Measurements from ENCODE around the gene CFHR4. TPM values are rescaled to one million over a fixed set of nuclear protein-coding genes. Genes with fewer than 3 reads are reported as not detected.

The CFHR4 gene
- total and polyA plus RNA-seq, 2 of the 13 experiments (the other 11 are each of a cell fraction or from before 2014, with no cell fraction given): not detected

DNA sequence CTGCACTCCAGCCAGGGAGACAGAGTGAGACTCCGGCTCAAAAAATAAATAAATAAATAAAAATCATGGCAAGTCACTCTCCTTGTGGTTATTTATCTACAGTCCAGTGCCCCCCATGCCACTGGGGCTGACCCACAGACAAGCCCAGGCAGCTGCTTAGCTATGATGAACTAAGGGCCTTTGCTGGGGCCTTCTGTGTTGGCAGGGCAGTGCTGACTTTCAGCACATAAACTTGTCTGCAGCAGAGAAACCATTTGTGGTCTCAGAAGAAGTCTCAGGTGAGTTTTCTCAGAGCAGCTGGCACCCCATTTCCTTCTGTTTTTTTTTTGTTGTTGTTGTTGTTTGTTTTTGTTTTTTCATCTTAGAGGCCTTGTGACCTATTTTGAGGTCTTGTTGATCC lies 20.9 kb upstream of the CFHR4 start:
- Histone ChIP-seq H3K4me3 (replicated peaks in 1 of 3; ENCODE audit: insufficient read depth in 1 of 3, low read depth in 2 of 3, low read length in 3 of 3) (no peak overlapping the region), H3K4me1 (ENCODE audit: insufficient read depth, low read length) (no peaks in the 10 kb centered on the region), H3K9ac (ENCODE audit: insufficient read depth, low read depth, low read length) (no peak overlapping the region), H3K36me3 (replicated peaks in 1 of 2; ENCODE audit: control insufficient read depth in 1 of 2, insufficient read depth in 2 of 2, low read length in 2 of 2) (no peaks in the 10 kb centered on the region), H2AFZ (ENCODE audit: low read length) (no peak overlapping the region), H4K20me1 (ENCODE audit: insufficient read depth, low read length) (no peaks in the 10 kb centered on the region), H3K27me3 (ENCODE audit: control insufficient read depth in 1 of 2, insufficient read depth in 2 of 2, low read length in 2 of 2) (no peaks in the 10 kb centered on the region), H3K79me2 (ENCODE audit: insufficient read depth, low read length) (no peaks in the 10 kb centered on the region), H3K27ac (ENCODE audit: extremely low read length, insufficient read depth, low read length) (no peak overlapping the region), H3K9me3 (ENCODE audit: low read length) (peaks cover 7% of the 10 kb centered on the region), H3K4me2 (ENCODE audit: low read depth, low read length) (no peak overlapping the region)
- CTCF ChIA-PET (ENCODE audit: low intra/inter-chr PET ratio, low total read pairs): no interaction called here
- ATAC-seq (no peak), FAIRE-seq (no peak), DNase-seq (ENCODE audit: low spot score) (no peak)
- intact Hi-C loops (cut with micrococcal nuclease; ENCODE audit: unreplicated experiment): no loop called here
- POLR2A ChIA-PET: no interaction called here
- BruUV-seq (replicated peaks): no TSS peak
- in situ Hi-C loops (cut with HindIII; ENCODE audit: extremely low pct_ligation_motif_present, low pct_unique_long_range_greater_than_20kb): no loop called here
- WGBS (ENCODE audit: low lambda C conversion rate): 71% methylated on average over 1 of the region's 1 CpG
- no peak for TF ChIP-seq HNF4G (IDR thresholded peaks at IDR 0.05; ENCODE audit: borderline replicate concordance, low read depth, low read length)
- TF ChIP-seq HNF4G (CRISPR knock-in tag; IDR thresholded peaks at IDR 0.05; ENCODE audit: borderline replicate concordance, low read depth): no peak
- no peak for TF ChIP-seq ZNF616 (CRISPR knock-in tag; IDR thresholded peaks at IDR 0.05; ENCODE audit: low read depth)
- TF ChIP-seq ZNF234 (CRISPR knock-in tag; conservative IDR thresholded peaks at IDR 0.05): no peak
- TF ChIP-seq, protein P1, sequence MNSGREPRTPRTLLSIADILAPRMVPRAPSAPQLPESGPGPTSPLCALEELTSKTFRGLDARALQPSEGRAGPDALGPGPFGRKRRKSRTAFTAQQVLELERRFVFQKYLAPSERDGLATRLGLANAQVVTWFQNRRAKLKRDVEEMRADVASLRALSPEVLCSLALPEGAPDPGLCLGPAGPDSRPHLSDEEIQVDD (CRISPR knock-in tag; IDR thresholded peaks at IDR 0.05; ENCODE audit: borderline replicate concordance): no peak
- TF ChIP-seq RXRA (CRISPR knock-in tag; IDR thresholded peaks at IDR 0.05): no peak
- no peak for TF ChIP-seq CCDC6 (CRISPR knock-in tag; IDR thresholded peaks at IDR 0.05)
- TF ChIP-seq HMGA1 (CRISPR knock-in tag; conservative IDR thresholded peaks at IDR 0.05): no peak
- no peak for TF ChIP-seq EP300 (IDR thresholded peaks at IDR 0.05; ENCODE audit: low read depth in 2 of 2, low read length in 2 of 2)
- TF ChIP-seq EP300 (CRISPR knock-in tag; IDR thresholded peaks at IDR 0.05; ENCODE audit: borderline replicate concordance): no peak
- TF ChIP-seq ZBTB21 (CRISPR knock-in tag; IDR thresholded peaks at IDR 0.05): no peak

Measured in HepG2 (cell line).